Measurements from ENCODE around the gene PCLAF. TPM values are rescaled to one million over a fixed set of nuclear protein-coding genes. Genes with fewer than 3 reads are reported as not detected.

The PCLAF gene
- total RNA-seq, 1 experiment from 2014 or later: 93.5 TPM

GRCh38 chr15:64361259-64361658, 20.0 kb downstream of the PCLAF start:
- Histone ChIP-seq H2AFZ (ENCODE audit: low read depth, low read length, poor library complexity, severe bottlenecking) (no peak overlapping the region), H3K4me3 (replicated peaks in 1 of 2; ENCODE audit: low read depth in 1 of 2, low read length in 2 of 2) (no peak overlapping the region), H3K4me1 (ENCODE audit: control insufficient read depth in 1 of 2, insufficient read depth in 2 of 2, low read length in 2 of 2) (peaks cover 4 to 8% of the 10 kb centered on the region in 2 experiments; a peak in 3 of 4 replicates), H3K79me2 (ENCODE audit: insufficient read depth, low read length) (peaks cover 4% of the 10 kb centered on the region; the same call in 1 of the 2 replicates), H3K36me3 (ENCODE audit: control insufficient read depth in 1 of 2, insufficient read depth in 2 of 2, low read length in 2 of 2) (peaks cover 0 to 8% of the 10 kb centered on the region in 2 experiments; a peak in 1 of 4 replicates), H4K20me1 (ENCODE audit: insufficient read depth) (no peaks in the 10 kb centered on the region), H3K27ac (ENCODE audit: low read depth, low read length) (no peak overlapping the region), H3K9ac (ENCODE audit: low read length) (no peak overlapping the region), H3K9me3 (ENCODE audit: control insufficient read depth in 1 of 2, insufficient read depth in 1 of 2, low read depth in 1 of 2, low read length in 2 of 2) (no peaks in the 10 kb centered on the region), H3K4me2 (ENCODE audit: low read length) (no peak overlapping the region), H3K9me2 (ENCODE audit: insufficient read depth) (no peaks in the 10 kb centered on the region), H3K27me3 (ENCODE audit: insufficient read depth, low read length) (no peaks in the 10 kb centered on the region)
- ATAC-seq (no peak), DNase-seq (ENCODE audit: low read depth, low spot score) (no peak)
- no TSS peak for BruUV-seq (replicated peaks)
- TF ChIP-seq TCF7L2 (IDR thresholded peaks at IDR 0.05; ENCODE audit: borderline replicate concordance, extremely low read depth, insufficient read depth, insufficient read length): no peak
- no peak for TF ChIP-seq ZFX (IDR thresholded peaks at IDR 0.05)
- TF ChIP-seq POLR2AphosphoS5 (IDR thresholded peaks at IDR 0.05; ENCODE audit: low read depth, low read length): no peak
- TF ChIP-seq REST (IDR thresholded peaks at IDR 0.05; ENCODE audit: low read depth): no peak
- TF ChIP-seq FOSL1 (IDR thresholded peaks at IDR 0.05; ENCODE audit: low read depth): no peak
- TF ChIP-seq SRF (IDR thresholded peaks at IDR 0.05; ENCODE audit: low read depth): no peak
- TF ChIP-seq MAX (IDR thresholded peaks at IDR 0.05): no peak
- no peak for TF ChIP-seq RAD21 (IDR thresholded peaks at IDR 0.05; ENCODE audit: low read depth)
- no peak for TF ChIP-seq ZBTB33 (IDR thresholded peaks at IDR 0.05; ENCODE audit: extremely low read depth, insufficient replicate concordance, low read length)
- no peak for TF ChIP-seq SIN3A (IDR thresholded peaks at IDR 0.05; ENCODE audit: low read depth)
- TF ChIP-seq CBX3 (IDR thresholded peaks at IDR 0.05; ENCODE audit: low read depth): no peak
- TF ChIP-seq ZNF274 (IDR thresholded peaks at IDR 0.05; ENCODE audit: low read depth, low read length): no peak
- intact Hi-C loops (cut with micrococcal nuclease): no loop called here
- ChIA-PET RAD21 (ENCODE audit: low non-redundant PET in 1 of 2, low total read pairs in 2 of 2, uncharacterized antibody in 2 of 2, unreplicated experiment in 2 of 2) (no interaction called here), CTCF (no interaction called here), POLR2A (no interaction called here)
